Stomach smooth muscle (tissue), 2 donors: ENCODE results near the gene DNASE1L3.

ENCODE experiments used
- H3K27ac ChIP-seq: one replicate; pipeline ENCODE4 v1.7.0; 2013; ENCODE audit warnings: mild to moderate bottlenecking, low read length, inconsistent platforms
- H3K27me3 ChIP-seq, 2 donors: one replicate each; pipeline ENCODE4 v1.7.0; 2013; ENCODE audit warnings: low read length in 2 of 2; ENCODE audit not compliant: insufficient read depth in 2 of 2, control insufficient read depth in 1 of 2
- H3K36me3 ChIP-seq, 2 donors: one replicate each; pipeline ENCODE4 v1.7.0; 2013; ENCODE audit warnings: low read length in 2 of 2; ENCODE audit not compliant: control insufficient read depth in 2 of 2, insufficient read depth in 2 of 2
- H3K4me1 ChIP-seq: one replicate; pipeline ENCODE4 v1.7.0; 2013; ENCODE audit warnings: low read length; ENCODE audit not compliant: control insufficient read depth, insufficient read depth
- H3K4me3 ChIP-seq, 2 donors: one replicate each; pipeline ENCODE4 v1.7.0; 2013; ENCODE audit warnings: low read length in 2 of 2
- H3K9ac ChIP-seq, 2 donors: one replicate each; pipeline ENCODE4 v1.7.0; 2013; ENCODE audit warnings: low read length in 2 of 2, mild to moderate bottlenecking in 1 of 2
- H3K9me3 ChIP-seq, 2 donors: one replicate each; pipeline ENCODE4 v1.7.0; 2013; ENCODE audit warnings: low read length in 2 of 2; ENCODE audit not compliant: control insufficient read depth in 2 of 2
- donor health status: healthy.
- donor health status: Pancreatic carcinoma.

Gene DNASE1L3

GRCh38 chr3:58143417-58144055, 67.2 kb downstream of the DNASE1L3 start:
- H3K9me3 ChIP-seq, result no peaks in the 10 kb centered on the region
- H3K27me3 ChIP-seq, result no peaks in the 10 kb centered on the region
- H3K9ac ChIP-seq, result no peak overlapping the region
- peaks cover 8% of the 10 kb centered on the region for H3K4me1 ChIP-seq
- no peak overlapping the region for H3K4me3 ChIP-seq
- no peak overlapping the region for H3K27ac ChIP-seq
- peaks cover 59 to 68% of the 10 kb centered on the region in 2 donors for H3K36me3 ChIP-seq
